Liver (tissue), 3 donors: ENCODE measurements around the gene WNT10A.

Source experiments
- GABPA ChIP-seq, 2 donors: IDR thresholded peaks in 1 of 2; conservative IDR thresholded peaks in 1 of 2; 2 replicates each; pipeline ENCODE4 v1.6.1; 2016; ENCODE audit warnings: antibody characterized with exemption in 2 of 2, mild to moderate bottlenecking in 1 of 2, moderate library complexity in 1 of 2
- HNF4A ChIP-seq, 2 donors: conservative IDR thresholded peaks; 2 replicates each; pipeline ENCODE4 v1.6.1; 2016; ENCODE audit warnings: antibody characterized with exemption in 2 of 2, mild to moderate bottlenecking in 2 of 2
- JUND ChIP-seq, 2 donors: IDR thresholded peaks; 2 replicates each; pipeline ENCODE4 v1.6.1; 2016; ENCODE audit warnings: antibody characterized with exemption in 2 of 2
- RAD21 ChIP-seq, 2 donors: IDR thresholded peaks; 2 replicates each; pipeline ENCODE4 v1.6.1; 2016; ENCODE audit warnings: antibody characterized with exemption in 2 of 2, mild to moderate bottlenecking in 2 of 2
- SP1 ChIP-seq: IDR thresholded peaks from 2 replicates; pipeline ENCODE4 v1.6.1; 2018; ENCODE audit warnings: antibody characterized with exemption, mild to moderate bottlenecking
- TAF1 ChIP-seq: conservative IDR thresholded peaks from 2 replicates; pipeline ENCODE4 v1.6.1; 2016; ENCODE audit warnings: antibody characterized with exemption, mild to moderate bottlenecking
- TF ChIP-seq, protein P1 (sequence below): fragments of 150-350 bp; IDR thresholded peaks from 2 replicates; pipeline ENCODE4 v1.5.1; 2017; ENCODE audit warnings: improper control_type of control experiment, low read depth, low read length; ENCODE audit not compliant: missing input control
- TF ChIP-seq, protein P2 (sequence below): IDR thresholded peaks from 2 replicates; pipeline ENCODE4 v1.6.1; 2016; ENCODE audit warnings: antibody characterized with exemption
- TF ChIP-seq, protein P3 (sequence below): IDR thresholded peaks from 2 replicates; pipeline ENCODE4 v1.6.1; 2016; ENCODE audit warnings: antibody characterized with exemption
- TF ChIP-seq, protein P4 (sequence below): IDR thresholded peaks from 2 replicates; pipeline ENCODE4 v1.6.1; 2016; ENCODE audit warnings: antibody characterized with exemption
- donor health status: healthy.
- donor health status: healthy.

DNA sequence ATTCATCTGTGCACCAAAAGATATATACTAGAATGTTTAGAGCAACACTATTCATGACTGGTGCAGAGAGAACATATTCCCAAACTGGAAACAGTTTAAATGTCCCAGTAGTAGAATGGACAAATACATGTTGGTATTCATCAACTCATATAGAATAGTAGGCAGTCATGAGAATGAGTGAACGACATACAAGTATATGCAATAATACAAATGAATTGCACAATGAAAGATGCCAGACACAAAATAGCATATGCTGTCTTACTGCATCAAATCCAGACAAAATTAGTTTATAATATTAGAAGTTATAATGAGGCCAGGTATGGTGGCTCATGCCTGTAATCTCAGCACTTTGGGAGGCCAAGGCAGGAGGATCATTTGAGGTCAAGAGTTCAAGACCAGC, 40.8 kb upstream of the WNT10A start:
- TF ChIP-seq RAD21 (IDR thresholded peaks at IDR 0.05) (no peak), JUND (IDR thresholded peaks at IDR 0.05) (no peak), SP1 (no peak), TAF1 (no peak), GABPA (IDR thresholded peaks at IDR 0.05 in 1 of 2, conservative IDR thresholded peaks at IDR 0.05 in 1 of 2) (no peak), HNF4A (conservative IDR thresholded peaks at IDR 0.05) (no peak)
- TF ChIP-seq, protein P1, sequence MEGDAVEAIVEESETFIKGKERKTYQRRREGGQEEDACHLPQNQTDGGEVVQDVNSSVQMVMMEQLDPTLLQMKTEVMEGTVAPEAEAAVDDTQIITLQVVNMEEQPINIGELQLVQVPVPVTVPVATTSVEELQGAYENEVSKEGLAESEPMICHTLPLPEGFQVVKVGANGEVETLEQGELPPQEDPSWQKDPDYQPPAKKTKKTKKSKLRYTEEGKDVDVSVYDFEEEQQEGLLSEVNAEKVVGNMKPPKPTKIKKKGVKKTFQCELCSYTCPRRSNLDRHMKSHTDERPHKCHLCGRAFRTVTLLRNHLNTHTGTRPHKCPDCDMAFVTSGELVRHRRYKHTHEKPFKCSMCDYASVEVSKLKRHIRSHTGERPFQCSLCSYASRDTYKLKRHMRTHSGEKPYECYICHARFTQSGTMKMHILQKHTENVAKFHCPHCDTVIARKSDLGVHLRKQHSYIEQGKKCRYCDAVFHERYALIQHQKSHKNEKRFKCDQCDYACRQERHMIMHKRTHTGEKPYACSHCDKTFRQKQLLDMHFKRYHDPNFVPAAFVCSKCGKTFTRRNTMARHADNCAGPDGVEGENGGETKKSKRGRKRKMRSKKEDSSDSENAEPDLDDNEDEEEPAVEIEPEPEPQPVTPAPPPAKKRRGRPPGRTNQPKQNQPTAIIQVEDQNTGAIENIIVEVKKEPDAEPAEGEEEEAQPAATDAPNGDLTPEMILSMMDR, result no peak
- TF ChIP-seq, protein P2, sequence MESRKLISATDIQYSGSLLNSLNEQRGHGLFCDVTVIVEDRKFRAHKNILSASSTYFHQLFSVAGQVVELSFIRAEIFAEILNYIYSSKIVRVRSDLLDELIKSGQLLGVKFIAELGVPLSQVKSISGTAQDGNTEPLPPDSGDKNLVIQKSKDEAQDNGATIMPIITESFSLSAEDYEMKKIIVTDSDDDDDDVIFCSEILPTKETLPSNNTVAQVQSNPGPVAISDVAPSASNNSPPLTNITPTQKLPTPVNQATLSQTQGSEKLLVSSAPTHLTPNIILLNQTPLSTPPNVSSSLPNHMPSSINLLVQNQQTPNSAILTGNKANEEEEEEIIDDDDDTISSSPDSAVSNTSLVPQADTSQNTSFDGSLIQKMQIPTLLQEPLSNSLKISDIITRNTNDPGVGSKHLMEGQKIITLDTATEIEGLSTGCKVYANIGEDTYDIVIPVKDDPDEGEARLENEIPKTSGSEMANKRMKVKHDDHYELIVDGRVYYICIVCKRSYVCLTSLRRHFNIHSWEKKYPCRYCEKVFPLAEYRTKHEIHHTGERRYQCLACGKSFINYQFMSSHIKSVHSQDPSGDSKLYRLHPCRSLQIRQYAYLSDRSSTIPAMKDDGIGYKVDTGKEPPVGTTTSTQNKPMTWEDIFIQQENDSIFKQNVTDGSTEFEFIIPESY, result no peak
- TF ChIP-seq, protein P3, sequence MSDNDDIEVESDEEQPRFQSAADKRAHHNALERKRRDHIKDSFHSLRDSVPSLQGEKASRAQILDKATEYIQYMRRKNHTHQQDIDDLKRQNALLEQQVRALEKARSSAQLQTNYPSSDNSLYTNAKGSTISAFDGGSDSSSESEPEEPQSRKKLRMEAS, result no peak
- TF ChIP-seq, protein P4, sequence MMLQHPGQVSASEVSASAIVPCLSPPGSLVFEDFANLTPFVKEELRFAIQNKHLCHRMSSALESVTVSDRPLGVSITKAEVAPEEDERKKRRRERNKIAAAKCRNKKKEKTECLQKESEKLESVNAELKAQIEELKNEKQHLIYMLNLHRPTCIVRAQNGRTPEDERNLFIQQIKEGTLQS, result no peak
